Omental fat pad (tissue), 4 donors: ENCODE data around the gene CCKAR. TPM values are rescaled to one million over a fixed set of nuclear protein-coding genes. Genes with fewer than 3 reads are reported as not detected.
"Not testable (repeated sequence)": the region's sequence is repeated elsewhere in the genome, so short reads cannot be mapped to it uniquely, and the experiment has no call there.

Experiments used
- ATAC-seq: fragments of 150-250 bp; one replicate; pipeline ENCODE4 v1.9.1; 2016; ENCODE audit warnings: mild to moderate bottlenecking, moderate library complexity; ENCODE audit not compliant: low FRiP score
- DNase-seq: peaks from one replicate; pipeline ENCODE4 v3.0.0-alpha.2; 2019; ENCODE audit warnings: low spot score
- total RNA-seq, 4 donors: library from RNA; depleted of rRNA; stranded (reverse); fragments of >200 nt; gene quantifications; one replicate each; pipeline ENCODE4 v1.1.0, GENCODE V29; 2016
- TF ChIP-seq, protein P1 (sequence below), 3 donors: fragments of 450-650 bp; IDR thresholded peaks; one replicate each; pipeline ENCODE4 v1.5.1; 2016 to 2017; ENCODE audit warnings: antibody characterized with exemption in 3 of 3, mild to moderate bottlenecking in 3 of 3, moderate library complexity in 2 of 3

CCKAR gene
- total RNA-seq, 4 donors from 2014 or later: not detected

- no peak for DNase-seq
- TF ChIP-seq, protein P1, sequence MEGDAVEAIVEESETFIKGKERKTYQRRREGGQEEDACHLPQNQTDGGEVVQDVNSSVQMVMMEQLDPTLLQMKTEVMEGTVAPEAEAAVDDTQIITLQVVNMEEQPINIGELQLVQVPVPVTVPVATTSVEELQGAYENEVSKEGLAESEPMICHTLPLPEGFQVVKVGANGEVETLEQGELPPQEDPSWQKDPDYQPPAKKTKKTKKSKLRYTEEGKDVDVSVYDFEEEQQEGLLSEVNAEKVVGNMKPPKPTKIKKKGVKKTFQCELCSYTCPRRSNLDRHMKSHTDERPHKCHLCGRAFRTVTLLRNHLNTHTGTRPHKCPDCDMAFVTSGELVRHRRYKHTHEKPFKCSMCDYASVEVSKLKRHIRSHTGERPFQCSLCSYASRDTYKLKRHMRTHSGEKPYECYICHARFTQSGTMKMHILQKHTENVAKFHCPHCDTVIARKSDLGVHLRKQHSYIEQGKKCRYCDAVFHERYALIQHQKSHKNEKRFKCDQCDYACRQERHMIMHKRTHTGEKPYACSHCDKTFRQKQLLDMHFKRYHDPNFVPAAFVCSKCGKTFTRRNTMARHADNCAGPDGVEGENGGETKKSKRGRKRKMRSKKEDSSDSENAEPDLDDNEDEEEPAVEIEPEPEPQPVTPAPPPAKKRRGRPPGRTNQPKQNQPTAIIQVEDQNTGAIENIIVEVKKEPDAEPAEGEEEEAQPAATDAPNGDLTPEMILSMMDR (IDR thresholded peaks at IDR 0.05): no peak
- ATAC-seq: no peak
These were observed 19.5 kb upstream of the CCKAR start for GRCh38 chr4:26509681-26510333.

DNA sequence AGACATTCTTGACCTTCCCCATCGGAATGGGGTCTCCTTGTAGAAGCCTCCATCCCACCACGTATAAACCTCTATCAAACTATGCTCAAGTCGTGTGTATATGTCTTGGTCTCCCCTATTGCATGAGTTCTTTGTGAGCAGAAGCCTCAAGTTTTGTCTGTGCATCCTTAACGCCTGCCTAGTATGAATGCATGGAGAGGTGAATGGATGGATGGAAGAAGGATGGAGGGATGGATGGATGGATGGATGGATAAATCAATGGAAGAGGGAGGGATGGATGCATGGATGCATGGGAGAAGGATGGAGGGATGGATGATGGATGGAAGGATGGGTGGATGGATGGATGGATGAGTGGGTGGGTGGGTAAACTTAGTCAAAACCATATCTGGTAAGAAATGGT, 17.0 kb upstream of the CCKAR start:
- DNase-seq (no peak), ATAC-seq (no peak)
- TF ChIP-seq, protein P1 (IDR thresholded peaks at IDR 0.05): no peak

GRCh38 chr4:26503844-26504243, 13.6 kb upstream of the CCKAR start:
- TF ChIP-seq, protein P1 (IDR thresholded peaks at IDR 0.05): no peak
- DNase-seq: no peak
- ATAC-seq: no peak

- no peak for ATAC-seq
- no peak for DNase-seq
- TF ChIP-seq, protein P1 (IDR thresholded peaks at IDR 0.05): no peak
These were observed 13.1 kb upstream of the CCKAR start for GRCh38 chr4:26503427-26503826.

- not testable (repeated sequence) for DNase-seq, ATAC-seq
These were observed 10.3 kb upstream of the CCKAR start for GRCh38 chr4:26500565-26500999.

GRCh38 chr4:26496207-26496783, 6.0 kb upstream of the CCKAR start:
- TF ChIP-seq, protein P1 (IDR thresholded peaks at IDR 0.05): no peak
- DNase-seq (no peak), ATAC-seq (no peak)

DNA sequence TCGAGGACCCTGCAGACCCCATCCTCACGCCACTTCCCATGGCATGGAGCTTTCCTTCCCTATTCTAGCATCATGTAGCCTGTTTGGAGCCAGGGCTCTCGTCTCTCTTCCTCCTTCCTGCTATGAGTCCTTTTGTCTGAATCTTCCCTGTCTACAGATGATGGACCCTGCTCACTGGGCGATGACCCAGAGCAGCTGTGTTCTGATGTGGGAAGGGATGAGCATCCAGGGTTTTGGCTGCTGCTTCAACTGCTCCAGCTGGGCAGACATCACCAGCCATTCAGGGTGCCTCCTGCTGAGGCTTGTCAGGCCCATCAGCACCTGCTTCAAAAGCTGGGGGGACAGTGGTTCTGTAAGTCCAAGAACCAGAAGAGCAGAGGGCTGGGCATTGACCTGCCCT, 3.2 kb upstream of the CCKAR start:
- DNase-seq (no peak), ATAC-seq (no peak)
- TF ChIP-seq, protein P1 (IDR thresholded peaks at IDR 0.05): no peak
